K562 treated with DMSO at 1 percent for 24 hours (cell line): ENCODE measurements around the gene SIT1. TPM values are rescaled to one million over a fixed set of nuclear protein-coding genes. Genes with fewer than 3 reads are reported as not detected.

ENCODE experiments used
- total RNA-seq: library from RNA; unstranded; fragments of 300-600 nt; gene quantifications from 2 replicates; pipeline ENCODE4 v1.2.3, GENCODE V29; 2022; ENCODE audit warnings: low read depth; ENCODE audit not compliant: insufficient read depth

The SIT1 gene
- not detected in 2 replicates for total RNA-seq

GRCh38 chr9:35650341-35651158, at the start of gene SIT1:
Gene SIT1, minus strand, starts transcription at chr9:35650931. Its CDS starts 78 bp downstream, at chr9:35650853.

GRCh38 chr9:35689542-35690293, 39.0 kb upstream of the SIT1 start, which contains the start of gene TPM2:
Gene TPM2, minus strand, starts transcription at chr9:35689925. Its CDS starts 108 bp downstream, at chr9:35689817.

GRCh38 chr9:35673132-35674024, 22.6 kb upstream of the SIT1 start, which contains the start of gene CA9:
Gene CA9, plus strand, starts transcription at chr9:35673928. Its CDS starts 32 bp downstream, at chr9:35673960.

GRCh38 chr9:35664531-35665470, 14.1 kb upstream of the SIT1 start, which contains the start of gene ARHGEF39:
Gene ARHGEF39, minus strand, starts transcription at chr9:35665195. Its CDS starts 26 bp downstream, at chr9:35665169.

GRCh38 chr9:35658137-35658967, 7.6 kb upstream of the SIT1 start, which contains the start of gene CCDC107:
Gene CCDC107, plus strand, starts transcription at chr9:35658292. Its CDS starts 88 bp downstream, at chr9:35658380.

GRCh38 chr9:35657546-35658136, 6.9 kb upstream of the SIT1 start, which contains the start of gene RMRP:
Gene RMRP, minus strand, starts transcription at chr9:35658019.

GRCh38 chr9:35618325-35618727, 32.4 kb downstream of the SIT1 start, which contains the start of gene CD72:
Gene CD72, minus strand, starts transcription at chr9:35618413. Its CDS starts 110 bp downstream, at chr9:35618303.

GRCh38 chr9:35604578-35605350, 46.0 kb downstream of the SIT1 start, which contains the start of gene TESK1:
Gene TESK1, plus strand, starts transcription at chr9:35605262. Its CDS starts 358 bp downstream, at chr9:35605620.

Other genes with a start within 250 kb of the SIT1 start
- 8.8 and 9.0 TPM in 2 replicates for gene RUSC2, start 160.8 kb downstream of the SIT1 start, total RNA-seq
- 20.9 and 22.7 TPM in 2 replicates for gene TESK1, start 45.7 kb downstream of the SIT1 start, total RNA-seq
- 1.6 TPM in 1 of 2 replicates, not detected in the other for gene CD72, start 32.5 kb downstream of the SIT1 start, total RNA-seq
- not detected in 2 replicates for gene RMRP, start 7.1 kb upstream of the SIT1 start, total RNA-seq
- 15.5 and 17.2 TPM in 2 replicates for gene CCDC107, start 7.4 kb upstream of the SIT1 start, total RNA-seq
- gene ARHGEF39, start 14.3 kb upstream of the SIT1 start, total RNA-seq: 13.1 and 14.4 TPM in 2 replicates
- 1.00 and 1.4 TPM in 2 replicates for gene CA9, start 23.0 kb upstream of the SIT1 start, total RNA-seq
- gene TPM2, start 39.0 kb upstream of the SIT1 start, total RNA-seq: 3.6 and 3.9 TPM in 2 replicates
- 148 and 181 TPM in 2 replicates for gene TLN1, start 81.3 kb upstream of the SIT1 start, total RNA-seq
- gene CREB3, start 81.7 kb upstream of the SIT1 start, total RNA-seq: 38.0 and 39.4 TPM in 2 replicates
- gene GBA2, start 98.3 kb upstream of the SIT1 start, total RNA-seq: 54.5 and 57.4 TPM in 2 replicates
- gene RGP1, start 98.4 kb upstream of the SIT1 start, total RNA-seq: 12.6 and 13.9 TPM in 2 replicates
- not detected in 2 replicates for gene MSMP, start 103.3 kb upstream of the SIT1 start, total RNA-seq
- gene NPR2, start 140.7 kb upstream of the SIT1 start, total RNA-seq: 3.9 TPM in 2 replicates
- gene SPAG8, start 161.3 kb upstream of the SIT1 start, total RNA-seq: not detected in 2 replicates
- gene HINT2, start 164.1 kb upstream of the SIT1 start, total RNA-seq: 101 and 102 TPM in 2 replicates
- gene FAM221B, start 177.8 kb upstream of the SIT1 start, total RNA-seq: not detected in 2 replicates
- gene TMEM8B, start 178.3 kb upstream of the SIT1 start, total RNA-seq: 7.2 and 8.5 TPM in 2 replicates
- gene OR13J1, start 219.5 kb upstream of the SIT1 start, total RNA-seq: not detected in 2 replicates